Parathyroid adenoma (tissue), 2 donors: Measurements from ENCODE around the gene SNTB2.

Source experiments
- H2AFZ ChIP-seq: fragments of 300-600 bp; sonication (generic); one replicate; pipeline ENCODE4 v1.7.0; 2017; ENCODE audit warnings: antibody characterized with exemption, mild to moderate bottlenecking
- H3K27ac ChIP-seq: fragments of 300-600 bp; sonication (generic); one replicate; pipeline ENCODE4 v1.7.0; 2017
- H3K27me3 ChIP-seq: fragments of 300-600 bp; sonication (generic); one replicate; pipeline ENCODE4 v1.7.0; 2017; ENCODE audit warnings: low read length; ENCODE audit not compliant: control insufficient read depth, insufficient read depth
- H3K36me3 ChIP-seq: fragments of 300-600 bp; sonication (generic); one replicate; pipeline ENCODE4 v1.7.0; 2017; ENCODE audit warnings: low read length; ENCODE audit not compliant: control insufficient read depth, insufficient read depth
- H3K4me1 ChIP-seq: fragments of 300-600 bp; sonication (generic); one replicate; pipeline ENCODE4 v1.7.0; 2017; ENCODE audit warnings: control low read depth
- H3K4me2 ChIP-seq: fragments of 300-600 bp; sonication (generic); one replicate; pipeline ENCODE4 v1.7.0; 2017; ENCODE audit warnings: low read length
- H3K4me3 ChIP-seq: fragments of 300-600 bp; sonication (generic); one replicate; pipeline ENCODE4 v1.7.0; 2017; ENCODE audit warnings: low read depth, low read length
- H3K79me2 ChIP-seq: fragments of 300-600 bp; sonication (generic); one replicate; pipeline ENCODE4 v1.7.0; 2017; ENCODE audit warnings: control low read depth
- H3K9ac ChIP-seq: fragments of 300-600 bp; sonication (generic); one replicate; pipeline ENCODE4 v1.7.0; 2017; ENCODE audit warnings: mild to moderate bottlenecking
- H3K9me3 ChIP-seq: fragments of 300-600 bp; sonication (generic); one replicate; pipeline ENCODE4 v1.7.0; 2017; ENCODE audit warnings: low read length; ENCODE audit not compliant: control insufficient read depth
- TF ChIP-seq, protein P1 (sequence below): fragments of 300-600 bp; sonication (generic); IDR thresholded peaks from one replicate; pipeline ENCODE4 v1.7.0; 2017; ENCODE audit warnings: antibody characterized with exemption, mild to moderate bottlenecking
- donor health status: primary hyperparathyroidism.

The SNTB2 gene

DNA sequence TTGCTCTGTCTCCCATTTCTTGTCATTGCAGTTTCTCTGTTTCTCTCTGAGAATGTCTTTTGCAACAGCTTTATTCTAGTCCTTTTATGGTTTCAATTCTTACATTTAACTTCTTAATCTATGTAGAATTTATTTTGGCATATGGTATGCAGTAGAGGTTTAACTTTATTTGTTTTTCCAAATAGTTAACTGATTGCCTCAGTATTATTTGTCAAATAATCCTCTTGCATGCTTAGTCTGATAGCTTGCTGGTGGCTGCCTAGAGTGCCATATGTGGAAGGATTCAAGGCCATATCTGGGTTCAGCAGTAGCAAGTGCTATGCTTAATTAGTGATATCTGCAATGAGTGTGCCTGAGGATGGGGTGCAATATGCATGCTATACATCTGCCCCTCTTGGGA is 6.9 kb downstream of the SNTB2 start:
- H3K4me2 ChIP-seq = peak overlapping the region; percentile 24
- H3K4me1 ChIP-seq = peaks cover 24% of the 10 kb centered on the region
- no peak overlapping the region for H3K9ac ChIP-seq
- TF ChIP-seq, protein P1, sequence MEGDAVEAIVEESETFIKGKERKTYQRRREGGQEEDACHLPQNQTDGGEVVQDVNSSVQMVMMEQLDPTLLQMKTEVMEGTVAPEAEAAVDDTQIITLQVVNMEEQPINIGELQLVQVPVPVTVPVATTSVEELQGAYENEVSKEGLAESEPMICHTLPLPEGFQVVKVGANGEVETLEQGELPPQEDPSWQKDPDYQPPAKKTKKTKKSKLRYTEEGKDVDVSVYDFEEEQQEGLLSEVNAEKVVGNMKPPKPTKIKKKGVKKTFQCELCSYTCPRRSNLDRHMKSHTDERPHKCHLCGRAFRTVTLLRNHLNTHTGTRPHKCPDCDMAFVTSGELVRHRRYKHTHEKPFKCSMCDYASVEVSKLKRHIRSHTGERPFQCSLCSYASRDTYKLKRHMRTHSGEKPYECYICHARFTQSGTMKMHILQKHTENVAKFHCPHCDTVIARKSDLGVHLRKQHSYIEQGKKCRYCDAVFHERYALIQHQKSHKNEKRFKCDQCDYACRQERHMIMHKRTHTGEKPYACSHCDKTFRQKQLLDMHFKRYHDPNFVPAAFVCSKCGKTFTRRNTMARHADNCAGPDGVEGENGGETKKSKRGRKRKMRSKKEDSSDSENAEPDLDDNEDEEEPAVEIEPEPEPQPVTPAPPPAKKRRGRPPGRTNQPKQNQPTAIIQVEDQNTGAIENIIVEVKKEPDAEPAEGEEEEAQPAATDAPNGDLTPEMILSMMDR = no peak
- H3K9me3 ChIP-seq = no peaks in the 10 kb centered on the region
- no peak overlapping the region for H3K27ac ChIP-seq
- no peaks in the 10 kb centered on the region for H3K27me3 ChIP-seq
- H3K36me3 ChIP-seq = no peaks in the 10 kb centered on the region
- no peak overlapping the region for H2AFZ ChIP-seq
- peaks cover 29% of the 10 kb centered on the region for H3K79me2 ChIP-seq
- no peak overlapping the region for H3K4me3 ChIP-seq

DNA sequence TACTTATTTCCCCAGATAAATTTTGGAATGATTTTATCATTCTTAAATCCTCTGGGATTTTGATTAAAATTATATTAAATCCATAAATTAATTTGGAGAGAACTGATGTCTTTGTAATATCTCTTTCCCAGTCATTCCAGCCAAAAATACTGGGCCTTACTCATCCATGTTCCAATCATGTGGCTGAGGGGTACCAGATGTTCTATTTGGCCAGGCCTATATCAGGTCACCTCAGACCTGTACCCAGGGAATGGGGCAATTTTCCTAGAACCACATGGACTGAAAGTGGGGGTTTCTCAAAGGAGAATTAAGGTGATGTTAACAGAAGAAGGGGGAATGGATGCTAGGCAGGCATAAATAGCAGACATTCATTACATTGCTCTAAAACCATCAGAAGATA is 7.5 kb downstream of the SNTB2 start:
- H3K27me3 ChIP-seq = no peaks in the 10 kb centered on the region
- H3K4me3 ChIP-seq = no peak overlapping the region
- H3K9me3 ChIP-seq = no peaks in the 10 kb centered on the region
- no peaks in the 10 kb centered on the region for H3K36me3 ChIP-seq
- H3K4me1 ChIP-seq = peaks cover 24% of the 10 kb centered on the region
- no peak overlapping the region for H3K4me2 ChIP-seq
- no peak overlapping the region for H2AFZ ChIP-seq
- no peak overlapping the region for H3K27ac ChIP-seq
- TF ChIP-seq, protein P1 = no peak
- H3K79me2 ChIP-seq = peaks cover 28% of the 10 kb centered on the region
- no peak overlapping the region for H3K9ac ChIP-seq

DNA sequence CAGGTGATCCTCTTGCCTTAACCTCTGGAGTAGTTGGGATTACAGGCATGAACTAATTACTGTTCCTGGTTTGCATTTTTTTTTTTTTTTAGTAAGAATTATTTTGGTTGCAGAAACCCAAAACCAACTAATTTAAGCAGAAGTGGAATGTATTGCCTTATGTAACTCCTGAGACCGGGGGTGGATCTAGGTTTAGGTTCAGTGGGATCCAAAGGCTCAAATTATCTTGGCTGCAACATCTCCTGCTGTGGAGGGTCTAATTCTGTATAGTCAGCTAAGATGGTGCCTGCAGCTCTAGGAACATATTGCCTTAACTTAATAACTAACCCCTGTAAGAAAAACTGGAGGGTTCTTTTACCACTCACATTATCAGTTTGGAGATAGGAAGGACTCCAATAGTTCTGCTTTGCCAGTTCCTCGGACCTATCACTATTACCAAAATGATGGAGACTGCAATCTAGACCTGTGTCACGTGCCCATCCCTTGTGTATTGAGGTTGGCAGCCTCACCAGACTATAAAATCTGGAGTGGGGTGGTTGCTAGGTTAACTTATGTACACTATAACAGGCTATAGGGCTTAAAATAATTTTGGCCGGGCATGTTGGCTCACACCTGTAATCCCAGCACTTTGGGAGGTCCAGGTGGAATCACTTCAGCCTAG is 8.5 kb downstream of the SNTB2 start:
- peaks cover 28% of the 10 kb centered on the region for H3K79me2 ChIP-seq

DNA sequence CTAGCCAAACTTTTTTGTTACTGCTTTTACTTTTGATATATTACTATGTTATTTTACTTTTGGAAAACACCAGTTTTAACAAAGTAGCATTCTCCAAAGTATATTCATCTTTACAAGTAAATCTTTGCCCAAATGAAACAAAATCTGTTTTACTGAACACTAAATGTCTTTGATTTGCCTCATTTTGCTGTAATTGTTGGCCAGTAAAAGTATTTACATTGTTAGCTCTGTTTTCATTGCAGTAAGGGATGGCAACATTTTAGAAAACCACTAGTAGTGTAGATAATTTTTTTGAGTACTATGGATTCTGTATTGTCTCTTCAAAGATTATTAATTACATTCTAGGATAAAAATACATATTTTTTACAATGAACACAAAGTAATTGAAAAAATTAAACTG is 10.6 kb downstream of the SNTB2 start:
- Histone ChIP-seq H3K4me1 (peaks cover 12% of the 10 kb centered on the region), H3K27me3 (no peaks in the 10 kb centered on the region), H3K4me3 (no peak overlapping the region), H3K27ac (no peak overlapping the region), H3K36me3 (no peaks in the 10 kb centered on the region), H3K9me3 (no peaks in the 10 kb centered on the region), H3K9ac (no peak overlapping the region), H3K4me2 (no peak overlapping the region), H2AFZ (no peak overlapping the region), H3K79me2 (peaks cover 23% of the 10 kb centered on the region)
- TF ChIP-seq, protein P1 = no peak

More for the DNA sequence above, 8.5 kb downstream of the SNTB2 start:
- Histone ChIP-seq H3K9ac (no peak overlapping the region), H3K9me3 (no peaks in the 10 kb centered on the region), H3K4me1 (peaks cover 14% of the 10 kb centered on the region), H3K36me3 (no peaks in the 10 kb centered on the region), H3K27me3 (no peaks in the 10 kb centered on the region), H3K27ac (no peak overlapping the region), H3K4me2 (peak overlapping the region; percentile 34), H2AFZ (no peak overlapping the region), H3K4me3 (no peak overlapping the region)
- TF ChIP-seq, protein P1 = no peak

DNA sequence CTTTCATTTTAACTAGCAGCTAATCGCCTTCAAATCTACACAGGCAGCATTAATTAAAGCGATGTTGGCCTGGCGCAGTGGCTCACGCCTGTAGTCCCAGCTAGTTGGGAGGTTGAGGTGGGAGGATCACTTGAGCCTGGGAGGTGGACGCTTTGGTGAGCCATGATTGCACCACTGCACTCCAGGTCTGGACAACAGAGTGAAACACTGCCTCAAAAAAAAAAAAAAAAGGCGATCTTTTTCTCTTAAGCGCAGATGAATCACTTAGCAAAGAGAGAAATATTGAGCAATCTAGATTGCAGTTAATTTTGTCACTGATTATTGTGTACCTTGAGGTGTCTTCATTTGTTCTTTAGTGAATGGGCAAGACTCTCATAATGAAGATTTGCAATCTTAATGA is 12.4 kb downstream of the SNTB2 start:
- H2AFZ ChIP-seq = no peak overlapping the region
- peaks cover 33% of the 10 kb centered on the region for H3K79me2 ChIP-seq
- H3K9me3 ChIP-seq = no peaks in the 10 kb centered on the region
- H3K9ac ChIP-seq = no peak overlapping the region
- no peak overlapping the region for H3K4me3 ChIP-seq
- peaks cover 16% of the 10 kb centered on the region for H3K4me1 ChIP-seq
- H3K36me3 ChIP-seq = no peaks in the 10 kb centered on the region
- H3K27me3 ChIP-seq = no peaks in the 10 kb centered on the region
- H3K4me2 ChIP-seq = peak overlapping the region; percentile 26
- H3K27ac ChIP-seq = no peak overlapping the region
- TF ChIP-seq, protein P1 = no peak
